ENCODE data around the gene SH3BGRL2. TPM values are rescaled to one million over a fixed set of nuclear protein-coding genes. Genes with fewer than 3 reads are reported as not detected.

Gene SH3BGRL2
- total RNA-seq, 2 donors from 2014 or later: 24.1 to 29.1 TPM

DNA sequence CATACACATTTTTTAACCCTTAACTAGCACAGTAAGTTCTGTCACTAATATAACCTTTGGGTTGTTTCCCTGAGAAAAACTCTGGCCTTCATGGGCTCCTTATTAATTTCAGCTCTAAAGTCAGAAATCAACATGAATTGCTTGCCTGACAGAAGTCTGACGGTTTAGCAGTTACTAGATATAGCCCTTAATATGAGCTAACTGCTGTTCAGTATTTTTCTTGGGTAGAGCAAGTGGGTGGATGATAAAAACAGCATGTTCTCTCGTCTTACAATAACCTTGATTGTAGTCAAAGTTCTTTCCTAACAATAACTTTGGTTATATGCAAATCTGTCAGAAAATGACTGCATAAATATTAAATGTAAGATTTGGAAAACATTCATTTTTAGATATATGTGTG lies 81.0 kb downstream of the SH3BGRL2 start:
- Histone ChIP-seq H3K27ac (no peak overlapping the region), H3K9me3 (no peaks in the 10 kb centered on the region), H3K36me3 (no peaks in the 10 kb centered on the region), H3K4me1 (ENCODE audit: control insufficient read depth in 1 of 2, low read depth in 2 of 2) (no peaks in the 10 kb centered on the region), H3K4me3 (no peak overlapping the region), H3K27me3 (replicated peaks; ENCODE audit: insufficient read depth) (no peaks in the 10 kb centered on the region)
- ATAC-seq (ENCODE audit: insufficient number of reproducible peaks, low FRiP score, low read depth) (no peak), DNase-seq (ENCODE audit: low spot score) (no peak)
- TF ChIP-seq, protein P1, sequence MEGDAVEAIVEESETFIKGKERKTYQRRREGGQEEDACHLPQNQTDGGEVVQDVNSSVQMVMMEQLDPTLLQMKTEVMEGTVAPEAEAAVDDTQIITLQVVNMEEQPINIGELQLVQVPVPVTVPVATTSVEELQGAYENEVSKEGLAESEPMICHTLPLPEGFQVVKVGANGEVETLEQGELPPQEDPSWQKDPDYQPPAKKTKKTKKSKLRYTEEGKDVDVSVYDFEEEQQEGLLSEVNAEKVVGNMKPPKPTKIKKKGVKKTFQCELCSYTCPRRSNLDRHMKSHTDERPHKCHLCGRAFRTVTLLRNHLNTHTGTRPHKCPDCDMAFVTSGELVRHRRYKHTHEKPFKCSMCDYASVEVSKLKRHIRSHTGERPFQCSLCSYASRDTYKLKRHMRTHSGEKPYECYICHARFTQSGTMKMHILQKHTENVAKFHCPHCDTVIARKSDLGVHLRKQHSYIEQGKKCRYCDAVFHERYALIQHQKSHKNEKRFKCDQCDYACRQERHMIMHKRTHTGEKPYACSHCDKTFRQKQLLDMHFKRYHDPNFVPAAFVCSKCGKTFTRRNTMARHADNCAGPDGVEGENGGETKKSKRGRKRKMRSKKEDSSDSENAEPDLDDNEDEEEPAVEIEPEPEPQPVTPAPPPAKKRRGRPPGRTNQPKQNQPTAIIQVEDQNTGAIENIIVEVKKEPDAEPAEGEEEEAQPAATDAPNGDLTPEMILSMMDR (IDR thresholded peaks at IDR 0.05): no peak

DNA sequence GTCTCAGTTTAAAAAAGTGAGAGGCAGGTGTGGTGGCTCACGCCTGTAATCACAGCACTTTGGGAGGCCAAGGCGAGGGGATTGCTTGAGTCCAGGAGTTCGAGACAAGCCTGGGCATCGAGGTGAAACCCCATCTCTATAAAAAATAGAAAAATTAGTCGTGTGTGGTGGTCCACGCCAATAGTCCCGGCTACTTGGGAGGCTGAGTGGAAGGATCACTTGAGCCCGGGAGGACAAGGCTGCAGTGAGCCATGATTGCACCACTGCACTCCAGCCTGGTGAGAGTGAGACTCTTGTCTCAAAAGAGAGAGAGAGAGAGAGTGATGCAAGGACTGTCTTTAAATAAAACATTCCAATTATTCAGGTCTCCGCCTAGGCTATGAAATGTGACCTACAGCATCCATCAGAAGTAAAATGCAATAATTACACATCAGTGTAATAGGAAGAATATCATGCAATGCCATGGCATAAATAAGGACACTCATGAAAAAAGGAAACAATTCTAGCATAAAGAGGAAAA lies 81.5 kb downstream of the SH3BGRL2 start:
- H3K36me3 ChIP-seq: no peaks in the 10 kb centered on the region
- H3K9me3 ChIP-seq: no peaks in the 10 kb centered on the region
- DNase-seq (ENCODE audit: low spot score) (no peak), ATAC-seq (ENCODE audit: insufficient number of reproducible peaks, low FRiP score, low read depth) (no peak)
- no peaks in the 10 kb centered on the region for H3K4me1 ChIP-seq (ENCODE audit: control insufficient read depth in 1 of 2, low read depth in 2 of 2)
- no peaks in the 10 kb centered on the region for H3K27me3 ChIP-seq (replicated peaks; ENCODE audit: insufficient read depth)
- H3K4me3 ChIP-seq: no peak overlapping the region
- H3K27ac ChIP-seq: no peak overlapping the region
- TF ChIP-seq, protein P1 (IDR thresholded peaks at IDR 0.05): no peak

DNA sequence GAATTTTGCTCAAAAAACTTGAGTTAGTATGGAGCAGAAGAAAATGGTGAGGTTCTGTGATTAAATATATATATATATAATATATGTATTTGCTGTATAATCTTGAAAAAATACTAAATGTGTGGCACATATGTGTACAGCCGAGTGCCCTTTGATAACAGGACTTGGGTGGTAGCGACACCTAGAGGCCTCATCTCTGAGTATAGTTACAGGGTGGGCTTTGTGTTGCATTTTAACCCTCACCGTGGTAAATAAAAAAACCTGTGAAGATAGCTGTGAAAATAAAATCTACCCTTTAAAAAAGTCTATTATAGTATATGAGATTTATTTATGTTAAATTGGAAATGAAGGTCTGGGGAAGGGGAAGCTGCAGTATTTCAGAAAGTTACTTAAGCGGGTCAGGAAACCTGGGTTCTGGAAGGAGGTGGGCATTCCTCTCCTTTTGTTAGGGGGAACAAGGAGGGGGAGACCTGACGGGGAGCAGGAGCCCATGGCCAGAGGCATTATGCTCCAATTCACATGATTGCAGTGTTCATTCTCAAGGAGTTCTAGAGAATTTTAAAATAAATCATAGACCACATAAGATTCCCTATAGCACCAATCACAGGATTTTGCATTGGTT lies 82.7 kb downstream of the SH3BGRL2 start:
- H3K36me3 ChIP-seq: no peaks in the 10 kb centered on the region
- peaks cover 0 to 1% of the 10 kb centered on the region in 2 donors for H3K4me1 ChIP-seq (ENCODE audit: control insufficient read depth in 1 of 2, low read depth in 2 of 2)
- no peaks in the 10 kb centered on the region for H3K9me3 ChIP-seq
- H3K27me3 ChIP-seq (replicated peaks; ENCODE audit: insufficient read depth): no peaks in the 10 kb centered on the region
- ATAC-seq (ENCODE audit: insufficient number of reproducible peaks, low FRiP score, low read depth): no peak
- DNase-seq (ENCODE audit: low spot score): no peak
- H3K27ac ChIP-seq: no peak overlapping the region
- no peak overlapping the region for H3K4me3 ChIP-seq
- TF ChIP-seq, protein P1 (IDR thresholded peaks at IDR 0.05): peak; percentile 40

DNA sequence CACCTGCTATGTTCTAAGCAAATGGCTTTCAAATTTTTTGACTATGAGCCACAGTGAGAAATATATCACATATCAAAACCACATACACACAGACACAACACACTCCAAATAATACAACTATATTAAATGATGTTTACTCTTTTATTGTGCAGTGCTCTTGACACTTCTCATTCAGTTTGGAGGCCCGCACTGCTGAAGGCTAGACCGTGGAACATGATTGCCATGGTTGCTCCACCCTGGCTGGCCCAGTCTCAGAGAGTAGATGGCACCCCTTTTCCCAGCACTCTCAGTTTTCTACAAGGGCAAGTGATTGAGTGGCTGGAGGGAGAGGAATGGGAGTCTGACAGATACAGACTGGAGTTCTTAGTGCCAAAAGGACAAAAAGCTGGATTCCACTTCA lies 86.9 kb downstream of the SH3BGRL2 start:
- Histone ChIP-seq H3K27ac (no peak overlapping the region), H3K9me3 (no peaks in the 10 kb centered on the region), H3K36me3 (no peaks in the 10 kb centered on the region), H3K27me3 (replicated peaks; ENCODE audit: insufficient read depth) (no peaks in the 10 kb centered on the region), H3K4me3 (no peak overlapping the region), H3K4me1 (ENCODE audit: control insufficient read depth in 1 of 2, low read depth in 2 of 2) (peaks cover 0 to 6% of the 10 kb centered on the region in 2 donors)
- DNase-seq (ENCODE audit: low spot score) (no peak), ATAC-seq (ENCODE audit: insufficient number of reproducible peaks, low FRiP score, low read depth) (no peak)
- TF ChIP-seq, protein P1 (IDR thresholded peaks at IDR 0.05): no peak

DNA sequence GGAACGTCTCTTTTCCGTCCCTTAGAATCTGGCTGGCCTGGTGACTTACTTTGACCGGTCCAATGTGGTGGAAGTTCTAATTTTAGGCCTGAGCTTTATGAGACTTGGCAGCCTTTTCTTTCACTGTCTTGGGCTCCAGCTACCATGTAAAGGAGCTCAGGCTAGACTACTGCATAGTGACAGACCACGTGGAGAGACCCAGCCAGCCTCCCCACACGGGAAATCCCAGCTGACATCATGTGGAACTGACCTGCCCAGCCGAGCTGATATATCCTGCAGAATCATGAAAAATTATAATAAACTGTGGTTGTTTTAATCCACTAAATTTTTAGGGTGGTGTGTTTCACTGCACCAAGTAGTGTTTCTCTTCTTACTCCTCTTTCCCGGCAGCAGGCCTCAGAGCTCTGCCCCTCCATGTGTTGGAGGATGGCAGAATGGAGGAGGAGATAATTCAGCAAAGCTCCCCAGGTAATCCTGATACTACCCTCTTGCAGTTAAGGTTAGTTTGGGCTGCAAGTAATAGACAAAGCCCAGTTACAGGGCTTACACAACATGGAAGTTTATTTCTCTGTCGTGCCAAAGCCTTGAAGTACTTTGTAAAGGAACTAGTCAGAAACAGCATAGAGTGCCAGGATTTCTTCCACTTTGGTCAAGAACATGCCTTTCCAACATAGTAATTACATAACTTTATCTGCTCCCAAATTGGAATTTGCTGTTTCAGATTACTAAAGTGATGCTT lies 87.5 kb downstream of the SH3BGRL2 start:
- H3K4me3 ChIP-seq: no peak overlapping the region
- no peak for DNase-seq (ENCODE audit: low spot score)
- H3K27me3 ChIP-seq (replicated peaks; ENCODE audit: insufficient read depth): no peaks in the 10 kb centered on the region
- TF ChIP-seq, protein P1 (IDR thresholded peaks at IDR 0.05): no peak
- no peaks in the 10 kb centered on the region for H3K9me3 ChIP-seq
- ATAC-seq (ENCODE audit: insufficient number of reproducible peaks, low FRiP score, low read depth): no peak
- no peak overlapping the region for H3K27ac ChIP-seq
- peaks cover 0 to 6% of the 10 kb centered on the region in 2 donors for H3K4me1 ChIP-seq (ENCODE audit: control insufficient read depth in 1 of 2, low read depth in 2 of 2)
- no peaks in the 10 kb centered on the region for H3K36me3 ChIP-seq

Measured in thoracic aorta (tissue), 2 donors.